SK-N-SH (cell line): ENCODE results near the gene CHTF18. TPM values are rescaled to one million over a fixed set of nuclear protein-coding genes. Genes with fewer than 3 reads are reported as not detected.

Experiments
- CTCF ChIA-PET: fragments of 300-600, 350-600 bp; formaldehyde crosslinking; extraction: SDS; loops from one replicate; lab custom pipeline; 2021; lab: Yijun Ruan, JAX
- POLR2A ChIA-PET: fragments of 350-600 bp; sonication (Branson Sonifier 250); formaldehyde crosslinking; extraction: SDS; loops from one replicate; lab custom pipeline; 2020; ENCODE audit warnings: antibody characterized with exemption, inconsistent platforms; lab: Yijun Ruan, JAX
- DNase-seq: peaks from one replicate; pipeline ENCODE4 v3.0.0; 2012
- H2AFZ ChIP-seq: fragments of 200-600 bp; sonication (generic); 2 replicates; pipeline ENCODE4 v1.8.1; 2016; ENCODE audit warnings: antibody characterized with exemption, mild to moderate bottlenecking, low read depth
- H3F3A ChIP-seq: fragments of 200-600 bp; sonication (generic); replicated peaks from 2 replicates; pipeline ENCODE3; 2016; ENCODE audit warnings: antibody characterized with exemption, mild to moderate bottlenecking; ENCODE audit not compliant: insufficient read depth
- H3K27ac ChIP-seq, 2 experiments: fragments of 200-500 bp in 1 of 2; fragments of 200-600 bp in 1 of 2; sonication (Bioruptor generic) in 1 of 2; sonication (generic), shearing (Covaris generic) in 1 of 2; 2 replicates each; pipeline versions ENCODE4 v1.5.1 to v1.6.1; 2014 to 2016; ENCODE audit warnings: low read depth in 2 of 2, inconsistent platforms in 1 of 2, low read length in 1 of 2, mild to moderate bottlenecking in 1 of 2, mixed read lengths in 1 of 2
- H3K27me3 ChIP-seq: fragments of 200-600 bp; sonication (generic), shearing (Covaris generic); 2 replicates; pipeline ENCODE4 v1.6.1; 2016; ENCODE audit warnings: mixed run types; ENCODE audit not compliant: insufficient read depth
- H3K36me3 ChIP-seq, 2 experiments: fragments of 200-500 bp in 1 of 2; fragments of 200-600 bp in 1 of 2; sonication (Bioruptor generic) in 1 of 2; sonication (generic) in 1 of 2; replicated peaks in 1 of 2; 2 replicates each; pipeline versions ENCODE3 to v1.5.1; 2014 to 2016; ENCODE audit warnings: low read length in 1 of 2, mild to moderate bottlenecking in 1 of 2; ENCODE audit not compliant: insufficient read depth in 2 of 2, control insufficient read depth in 1 of 2
- H3K4me1 ChIP-seq, 2 experiments: fragments of 200-500 bp in 1 of 2; fragments of 200-600 bp in 1 of 2; sonication (Bioruptor generic) in 1 of 2; sonication (generic), shearing (Covaris generic) in 1 of 2; 2 replicates each; pipeline versions ENCODE4 v1.5.1 to v1.6.1; 2014 to 2016; ENCODE audit warnings: low read depth in 1 of 2, low read length in 1 of 2, mixed run types in 1 of 2; ENCODE audit not compliant: insufficient read depth in 2 of 2, control insufficient read depth in 1 of 2
- H3K4me2 ChIP-seq: fragments of 200-600 bp; sonication (generic), shearing (Covaris generic); 2 replicates; pipeline ENCODE4 v1.6.1; 2017; ENCODE audit warnings: mixed run types
- H3K4me3 ChIP-seq, 2 experiments: fragments of 200-500 bp in 1 of 2; fragments of 200-600 bp in 1 of 2; sonication (Bioruptor generic) in 1 of 2; sonication (generic), shearing (Covaris generic) in 1 of 2; 2 replicates each; pipeline versions ENCODE4 v1.5.1 to v1.8.1; 2014 to 2016; ENCODE audit warnings: low read depth in 2 of 2, inconsistent platforms in 1 of 2, low read length in 1 of 2, mild to moderate bottlenecking in 1 of 2, mixed read lengths in 1 of 2, moderate library complexity in 1 of 2
- H3K79me2 ChIP-seq: fragments of 200-600 bp; sonication (generic); 2 replicates; pipeline ENCODE4 v1.8.1; 2017; ENCODE audit warnings: mild to moderate bottlenecking; ENCODE audit not compliant: insufficient read depth
- H3K9ac ChIP-seq: fragments of 200-600 bp; sonication (generic); 2 replicates; pipeline ENCODE4 v1.6.1; 2017; ENCODE audit warnings: mixed run types
- H3K9me2 ChIP-seq: fragments of 200-600 bp; sonication (generic); 2 replicates; pipeline ENCODE4 v1.6.1; 2017; ENCODE audit warnings: mixed run types
- H3K9me3 ChIP-seq: fragments of 200-600 bp; sonication (generic); 2 replicates; pipeline ENCODE4 v1.6.1; 2017; ENCODE audit warnings: mixed run types, mild to moderate bottlenecking, moderate library complexity
- H4K20me1 ChIP-seq: fragments of 200-600 bp; sonication (generic); 2 replicates; pipeline ENCODE4 v1.6.1; 2017; ENCODE audit warnings: mild to moderate bottlenecking, mixed run types; ENCODE audit not compliant: insufficient read depth
- CHD2 ChIP-seq: fragments of 150-350 bp; IDR thresholded peaks from 2 replicates; pipeline ENCODE4 v1.6.1; 2018; ENCODE audit warnings: low read length; ENCODE audit not compliant: partially characterized antibody
- CTCF ChIP-seq: fragments of 200-600 bp; sonication (generic); IDR thresholded peaks from 2 replicates; pipeline ENCODE4 v1.6.1; 2017; ENCODE audit warnings: antibody characterized with exemption, mild to moderate bottlenecking, moderate library complexity
- EP300 ChIP-seq, 2 experiments: IDR thresholded peaks; 2 replicates each; pipeline versions ENCODE4 v1.4.0 to v1.6.1; 2012; ENCODE audit warnings: borderline replicate concordance in 1 of 2, low read depth in 1 of 2, low read length in 1 of 2
- EZH2phosphoT487 ChIP-seq: fragments of 200-600 bp; sonication (generic); IDR thresholded peaks from 2 replicates; pipeline ENCODE4 v1.6.1; 2017; ENCODE audit warnings: low read depth, mixed run types, mild to moderate bottlenecking, antibody characterized with exemption, moderate library complexity, borderline replicate concordance
- FOXJ3 ChIP-seq: sonication (generic); formaldehyde crosslinking; IDR thresholded peaks from 2 replicates; pipeline ENCODE4 v1.5.1; 2020; ENCODE audit warnings: mild to moderate bottlenecking, missing genetic modification reagents
- FOXM1 ChIP-seq: IDR thresholded peaks from 2 replicates; pipeline ENCODE4 v1.4.0; 2012; ENCODE audit warnings: low read depth, mild to moderate bottlenecking
- GATA2 ChIP-seq: sonication (generic); formaldehyde crosslinking; IDR thresholded peaks from 2 replicates; pipeline ENCODE4 v1.5.0; 2020; ENCODE audit warnings: mild to moderate bottlenecking, missing genetic modification reagents
- MEF2A ChIP-seq: IDR thresholded peaks from 2 replicates; pipeline ENCODE4 v1.4.0; 2012; ENCODE audit warnings: low read depth, borderline replicate concordance
- NFIC ChIP-seq: IDR thresholded peaks from 2 replicates; pipeline ENCODE4 v1.4.0; 2012; ENCODE audit warnings: borderline replicate concordance
- PBX3 ChIP-seq: IDR thresholded peaks from 2 replicates; pipeline ENCODE4; 2012
- RAD21 ChIP-seq: IDR thresholded peaks from 2 replicates; pipeline ENCODE4 v1.6.1; 2012; ENCODE audit warnings: mild to moderate bottlenecking, low read length
- RCOR1 ChIP-seq: fragments of 150-350 bp; IDR thresholded peaks from 2 replicates; pipeline ENCODE4 v1.6.1; 2017; ENCODE audit warnings: antibody characterized with exemption, low read length
- REST ChIP-seq: IDR thresholded peaks from 2 replicates; pipeline ENCODE4 v1.6.1; 2012; ENCODE audit warnings: mild to moderate bottlenecking, low read depth, low read length, moderate library complexity
- RXRA ChIP-seq: IDR thresholded peaks from 2 replicates; pipeline ENCODE4 v1.4.0; 2012; ENCODE audit warnings: low read depth, mild to moderate bottlenecking, borderline replicate concordance
- TEAD4 ChIP-seq: IDR thresholded peaks from 2 replicates; pipeline ENCODE4 v1.4.0; 2012; ENCODE audit warnings: mild to moderate bottlenecking, borderline replicate concordance; ENCODE audit not compliant: insufficient read depth
- USF1 ChIP-seq: IDR thresholded peaks from 2 replicates; pipeline ENCODE4 v1.4.0; 2012; ENCODE audit warnings: low read depth, borderline replicate concordance
- YY1 ChIP-seq: IDR thresholded peaks from 2 replicates; pipeline ENCODE4 v1.4.0; 2012; ENCODE audit warnings: low read depth, mild to moderate bottlenecking
- WGBS: methylation state at CpG from one replicate; pipeline ENCODE4 v1.1.6; 2017; ENCODE audit warnings: low lambda C conversion rate; 5-methylcytosine and 5-hydroxymethylcytosine counted together
- polyA plus RNA-seq, 3 experiments: library from polyadenylated mRNA; depleted of rRNA; stranded (reverse); fragments of >200 nt; gene quantifications; 2 replicates each; pipeline ENCODE4 v1.2.3, GENCODE V29; 2012

The CHTF18 gene
- polyA plus RNA-seq, 1 of the 3 experiments (the other 2 are of a cell fraction): 17.7 TPM

- Histone ChIP-seq H3K4me3 (no peak overlapping the region), H3K9me2 (no peaks in the 10 kb centered on the region), H3F3A (no peaks in the 10 kb centered on the region), H3K79me2 (no peaks in the 10 kb centered on the region), H4K20me1 (no peaks in the 10 kb centered on the region), H3K4me1 (no peaks in the 10 kb centered on the region), H3K4me2 (no peak overlapping the region), H3K36me3 (no peaks in the 10 kb centered on the region), H3K9ac (no peak overlapping the region), H3K9me3 (peaks cover 3% of the 10 kb centered on the region; the same call in 1 of the 2 replicates), H3K27ac (no peak overlapping the region), H2AFZ (no peak overlapping the region), H3K27me3 (no peaks in the 10 kb centered on the region)
- CTCF ChIA-PET: interaction anchor here (2.3 kb wide), 1 partner anchor 14 kb away, joined by 9 read pairs; the partner anchor contains the start of gene CIAO3
- TF ChIP-seq MEF2A: no peak
- TF ChIP-seq USF1: no peak
- no peak for TF ChIP-seq RXRA
- TF ChIP-seq RCOR1: no peak
- no peak for TF ChIP-seq RAD21
- no peak for TF ChIP-seq FOXJ3 (CRISPR knock-in tag)
- TF ChIP-seq CTCF: no peak
- no peak for TF ChIP-seq FOXM1
- no peak for TF ChIP-seq TEAD4
- TF ChIP-seq CHD2: no peak
- no peak for TF ChIP-seq EZH2phosphoT487
- TF ChIP-seq PBX3: no peak
- 37% methylated on average over 11 of the region's 11 CpGs for WGBS
- DNase-seq: no peak
- POLR2A ChIA-PET: no interaction called here
Measured at GRCh38 chr16:754656-755055, 33.8 kb upstream of the CHTF18 start.

GRCh38 chr16:756428-756827 lies 32.0 kb upstream of the CHTF18 start:
- POLR2A ChIA-PET: no interaction called here
- WGBS: 72% methylated on average over 5 of the region's 5 CpGs
- Histone ChIP-seq H3K36me3 (no peaks in the 10 kb centered on the region), H3K4me3 (no peak overlapping the region), H3K4me1 (no peaks in the 10 kb centered on the region), H3K9me3 (peaks cover 3% of the 10 kb centered on the region; the same call in 1 of the 2 replicates), H3K79me2 (no peaks in the 10 kb centered on the region), H3K27ac (no peak overlapping the region), H3K9ac (no peak overlapping the region), H4K20me1 (no peaks in the 10 kb centered on the region), H3K27me3 (no peaks in the 10 kb centered on the region), H3K9me2 (no peaks in the 10 kb centered on the region), H3F3A (no peaks in the 10 kb centered on the region), H2AFZ (no peak overlapping the region), H3K4me2 (no peak overlapping the region)
- no peak for DNase-seq
- CTCF ChIA-PET: interaction anchor here (2.3 kb wide), 1 partner anchor 15 kb away, joined by 9 read pairs; the partner anchor contains the start of gene CIAO3
- TF ChIP-seq EP300 (IDR thresholded peaks at IDR 0.05; ENCODE audit: borderline replicate concordance in 1 of 2, low read depth in 1 of 2, low read length in 1 of 2) (no peak), YY1 (no peak), NFIC (no peak), USF1 (no peak), REST (no peak), CTCF (no peak), GATA2 (CRISPR knock-in tag) (no peak), MEF2A (no peak)
